Measurements from ENCODE around the gene PNKP.

DNA sequence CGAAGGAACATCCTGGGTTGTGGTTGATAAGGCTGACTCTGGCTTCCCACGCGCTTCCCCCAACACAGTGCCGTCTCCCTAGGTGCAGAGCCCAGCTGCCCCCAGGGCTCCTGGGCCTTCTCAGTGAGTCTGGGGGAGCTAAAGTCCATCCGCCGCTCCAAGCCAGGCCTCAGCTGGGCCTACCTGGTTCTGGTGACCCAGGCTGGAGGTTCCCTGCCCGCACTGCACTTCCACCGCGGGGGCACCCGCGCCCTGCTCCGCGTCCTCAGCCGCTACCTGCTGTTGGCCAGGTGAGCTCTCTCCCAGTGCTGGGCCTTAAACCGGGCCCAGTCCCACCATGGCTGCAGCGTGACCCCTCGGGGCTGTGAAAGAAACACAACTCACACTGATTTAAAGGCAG lies 13.8 kb upstream of the PNKP start:
- TF ChIP-seq CTCF (IDR thresholded peaks at IDR 0.05; ENCODE audit: low read depth, low read length, poor library complexity, severe bottlenecking) (no peak), EZH2phosphoT487 (IDR thresholded peaks at IDR 0.05; ENCODE audit: borderline replicate concordance, low read length) (no peak)
